Aorta (tissue), 5 donors: ENCODE results near the gene HYI. TPM values are rescaled to one million over a fixed set of nuclear protein-coding genes. Genes with fewer than 3 reads are reported as not detected.
"Not testable (repeated sequence)": the region's sequence is repeated elsewhere in the genome, so short reads cannot be mapped to it uniquely, and the experiment has no call there.

Source experiments
- ATAC-seq: fragments of 200-7000 bp; cut with Tn5 transposase; one replicate; pipeline ENCODE4 v1.9.1; 2022; ENCODE audit warnings: moderate library complexity; ENCODE audit not compliant: low FRiP score
- DNase-seq, 2 donors: peaks; one replicate each; pipeline ENCODE4 v3.0.0-alpha.2; 2020
- H3K27ac ChIP-seq, 2 donors: one replicate each; pipeline ENCODE4 v1.5.1; 2013; ENCODE audit warnings: low read length in 2 of 2, mild to moderate bottlenecking in 2 of 2, moderate library complexity in 2 of 2, control low read depth in 1 of 2, inconsistent platforms in 1 of 2, low read depth in 1 of 2
- H3K27me3 ChIP-seq, 2 donors: one replicate each; pipeline ENCODE4 v1.6.1; 2013; ENCODE audit warnings: control low read depth in 1 of 2, low read length in 1 of 2, mild to moderate bottlenecking in 1 of 2, moderate library complexity in 1 of 2; ENCODE audit not compliant: insufficient read depth in 2 of 2, control insufficient read depth in 1 of 2
- H3K36me3 ChIP-seq, 2 donors: one replicate each; pipeline ENCODE4 v1.6.1; 2013; ENCODE audit warnings: control low read depth in 1 of 2, low read length in 1 of 2, mild to moderate bottlenecking in 1 of 2; ENCODE audit not compliant: insufficient read depth in 2 of 2, control insufficient read depth in 1 of 2
- H3K4me1 ChIP-seq, 2 donors: one replicate each; pipeline ENCODE4 v1.6.1; 2013; ENCODE audit warnings: low read length in 2 of 2, control low read depth in 1 of 2, mild to moderate bottlenecking in 1 of 2, moderate library complexity in 1 of 2; ENCODE audit not compliant: insufficient read depth in 2 of 2, control insufficient read depth in 1 of 2
- H3K4me3 ChIP-seq, 2 donors: one replicate each; pipeline ENCODE4 v1.5.1; 2013; ENCODE audit warnings: low read length in 2 of 2, control low read depth in 1 of 2, mild to moderate bottlenecking in 1 of 2
- H3K9me3 ChIP-seq: one replicate; pipeline ENCODE4 v1.6.1; 2013; ENCODE audit warnings: mild to moderate bottlenecking, low read length; ENCODE audit not compliant: control insufficient read depth
- WGBS, 2 donors: extraction: QIAGEN DNeasy Blood & Tissue Kit; methylation state at CpG; one replicate each; pipeline ENCODE4 v1.1.7; 2013; 5-methylcytosine and 5-hydroxymethylcytosine counted together
- intact Hi-C, 2 donors: fragments of 100-400 bp; cut with DNase I; formaldehyde crosslinking; loops; one replicate each; pipeline versions ENCODE4 v1.14.2 to v1.15.0; 2022
- polyA plus RNA-seq, 2 donors: library from polyadenylated mRNA; stranded (reverse); fragments of 200-250 nt; gene quantifications; one replicate each; pipeline ENCODE4 v1.2.3, GENCODE V29; 2013
- total RNA-seq, 2 donors: library from RNA; stranded (reverse); fragmentation: NEBNext Ultra II Directional; extraction: Animal tissue kit (Norgen Biotek cat#: 25700); gene quantifications; one replicate each; pipeline ENCODE4 v1.2.1, GENCODE V29; 2021
- donor health status: healthy with polysubstance abuse.
- donor health status: Bipolar disorder and iron deficiency.
- donor health status: DM: no; HTN: no; CAD: no.
- donor health status: DM: no; HTN: no; CAD: no.
- donor health status: DM: yes; HTN: yes; CAD: no.

Gene HYI
- total and polyA plus RNA-seq, 4 donors, result 38.0 to 190 (median 63.6) TPM

- intact Hi-C loops, result no loop called here
- Histone ChIP-seq H3K36me3 (no peaks in the 10 kb centered on the region), H3K9me3 (no peaks in the 10 kb centered on the region), H3K4me1 (no peaks in the 10 kb centered on the region), H3K27ac (no peak overlapping the region), H3K4me3 (no peak overlapping the region), H3K27me3 (no peaks in the 10 kb centered on the region)
- WGBS, 2 donors, result 59 to 68% methylated on average over 2 of the region's 2 CpGs
- ATAC-seq, result no peak
- no peak for DNase-seq
Observed at GRCh38 chr1:43484367-43484766, 30.6 kb upstream of the HYI start.

GRCh38 chr1:43482215-43482614, 28.5 kb upstream of the HYI start:
- no peak overlapping the region for H3K4me3 ChIP-seq
- H3K9me3 ChIP-seq, result no peaks in the 10 kb centered on the region
- DNase-seq (no peak), ATAC-seq (no peak)
- no peak overlapping the region for H3K27ac ChIP-seq
- no peaks in the 10 kb centered on the region for H3K4me1 ChIP-seq
- 88 to 100% methylated on average over 1 of the region's 1 CpG for WGBS, 2 donors
- intact Hi-C loops, result no loop called here
- no peaks in the 10 kb centered on the region for H3K27me3 ChIP-seq
- H3K36me3 ChIP-seq, result no peaks in the 10 kb centered on the region

- DNase-seq (no peak), ATAC-seq (no peak)
- Histone ChIP-seq H3K4me3 (no peak overlapping the region), H3K36me3 (no peaks in the 10 kb centered on the region), H3K27me3 (no peaks in the 10 kb centered on the region), H3K9me3 (no peaks in the 10 kb centered on the region), H3K27ac (no peak overlapping the region), H3K4me1 (no peaks in the 10 kb centered on the region)
- WGBS, 2 donors, result 88% methylated on average over 2 of the region's 2 CpGs
- intact Hi-C loops, result no loop called here
Observed at GRCh38 chr1:43481491-43481890, 27.8 kb upstream of the HYI start.

GRCh38 chr1:43479414-43479813, 25.7 kb upstream of the HYI start:
- Histone ChIP-seq H3K4me3 (no peak overlapping the region), H3K36me3 (no peaks in the 10 kb centered on the region), H3K4me1 (no peaks in the 10 kb centered on the region), H3K27me3 (no peaks in the 10 kb centered on the region), H3K9me3 (no peaks in the 10 kb centered on the region), H3K27ac (no peak overlapping the region)
- ATAC-seq (no peak), DNase-seq (no peak)
- 85 to 91% methylated on average over 3 of the region's 3 CpGs for WGBS, 2 donors
- intact Hi-C loops, result no loop called here

GRCh38 chr1:43477716-43478115, 24.0 kb upstream of the HYI start:
- no peak for ATAC-seq
- Histone ChIP-seq H3K27me3 (no peaks in the 10 kb centered on the region), H3K9me3 (no peaks in the 10 kb centered on the region), H3K36me3 (no peaks in the 10 kb centered on the region), H3K27ac (no peak overlapping the region), H3K4me3 (no peak overlapping the region), H3K4me1 (no peaks in the 10 kb centered on the region)
- DNase-seq, result no peak
- 95 to 96% methylated on average over 1 of the region's 1 CpG for WGBS, 2 donors
- intact Hi-C loops, result no loop called here

GRCh38 chr1:43475611-43476401, 22.1 kb upstream of the HYI start:
- H3K36me3 ChIP-seq, H3K4me3 ChIP-seq, H3K4me1 ChIP-seq, H3K9me3 ChIP-seq, H3K27ac ChIP-seq, H3K27me3 ChIP-seq, intact Hi-C loops, DNase-seq, ATAC-seq: not testable (repeated sequence)
- WGBS, 2 donors, result 55 to 56% methylated on average over 9 of the region's 10 CpGs

GRCh38 chr1:43473463-43473862, 19.7 kb upstream of the HYI start:
- no peak for ATAC-seq
- Histone ChIP-seq H3K4me1 (no peaks in the 10 kb centered on the region), H3K27me3 (no peaks in the 10 kb centered on the region), H3K9me3 (no peaks in the 10 kb centered on the region), H3K36me3 (no peaks in the 10 kb centered on the region), H3K27ac (no peak overlapping the region), H3K4me3 (no peak overlapping the region)
- intact Hi-C loops, result no loop called here
- 65 to 77% methylated on average over 4 of the region's 4 CpGs for WGBS, 2 donors
- no peak for DNase-seq

- WGBS, 2 donors, result 53 to 69% methylated on average over 4 to 5 of the region's 6 CpGs
- H3K4me3 ChIP-seq, H3K27ac ChIP-seq, H3K27me3 ChIP-seq, intact Hi-C loops, H3K9me3 ChIP-seq, H3K36me3 ChIP-seq, H3K4me1 ChIP-seq, ATAC-seq: not testable (repeated sequence)
- DNase-seq, result peak in 1 of 2 donors; percentile 44
Observed at GRCh38 chr1:43472463-43473151, 18.9 kb upstream of the HYI start.

- Histone ChIP-seq H3K9me3 (no peaks in the 10 kb centered on the region), H3K4me3 (no peak overlapping the region), H3K36me3 (no peaks in the 10 kb centered on the region), H3K4me1 (no peaks in the 10 kb centered on the region), H3K27me3 (no peaks in the 10 kb centered on the region), H3K27ac (no peak overlapping the region)
- 89 to 95% methylated on average over 5 of the region's 5 CpGs for WGBS, 2 donors
- DNase-seq (no peak), ATAC-seq (no peak)
- intact Hi-C loops, result no loop called here
Observed at GRCh38 chr1:43472087-43472462, 18.3 kb upstream of the HYI start.
